WTC11 (cell line): ENCODE results near the gene CHRNB4. TPM values are rescaled to one million over a fixed set of nuclear protein-coding genes. Genes with fewer than 3 reads are reported as not detected.

ENCODE experiments used
- ATAC-seq: fragments of 200-7000 bp; cut with Tn5 transposase; 2 replicates; pipeline ENCODE4 v1.10.0; 2021; ENCODE audit warnings: mild to moderate bottlenecking, moderate library complexity
- CTCF ChIA-PET: fragments of 300-600 bp; sonication (Branson Sonifier 250); formaldehyde crosslinking; loops from one replicate; lab custom pipeline; 2021; ENCODE audit warnings: antibody characterized with exemption; lab: Charles Lee
- POLR2A ChIA-PET: fragments of 350-600 bp; sonication (Branson Sonifier 250); formaldehyde crosslinking; loops from one replicate; lab custom pipeline; 2021; ENCODE audit warnings: antibody characterized with exemption; lab: Charles Lee
- DNase-seq: peaks from one replicate; pipeline ENCODE4 v3.0.0; 2021; ENCODE audit warnings: low spot score
- H3K27ac Mint-ChIP-seq: 2 replicates; pipeline ENCODE4 v1.8.0; 2021; ENCODE audit warnings: mixed read lengths
- H3K27me3 Mint-ChIP-seq: 2 replicates; pipeline ENCODE4 v1.8.0; 2021; ENCODE audit warnings: low read depth, mild to moderate bottlenecking, moderate library complexity, mixed read lengths
- H3K36me3 Mint-ChIP-seq: 2 replicates; pipeline ENCODE4 v1.8.0; 2021; ENCODE audit warnings: mixed read lengths
- H3K4me1 Mint-ChIP-seq: 2 replicates; pipeline ENCODE4 v1.8.0; 2022; ENCODE audit warnings: mixed read lengths
- H3K4me3 Mint-ChIP-seq: 2 replicates; pipeline ENCODE4 v1.8.0; 2021; ENCODE audit warnings: mild to moderate bottlenecking, moderate library complexity, mixed read lengths
- H3K9me3 Mint-ChIP-seq: 2 replicates; pipeline ENCODE4 v1.8.0; 2021; ENCODE audit warnings: mixed read lengths
- CREM ChIP-seq: sonication (generic); formaldehyde crosslinking; IDR thresholded peaks from 2 replicates; pipeline ENCODE4 v1.8.1; 2022; ENCODE audit warnings: mild to moderate bottlenecking, missing genetic modification reagents, moderate library complexity
- ESRRA ChIP-seq: sonication (generic); formaldehyde crosslinking; IDR thresholded peaks from 2 replicates; pipeline ENCODE4 v1.8.1; 2022; ENCODE audit warnings: mild to moderate bottlenecking, missing genetic modification reagents, borderline replicate concordance
- ETV6 ChIP-seq: sonication (generic); formaldehyde crosslinking; IDR thresholded peaks from 2 replicates; pipeline ENCODE4 v1.8.1; 2022; ENCODE audit warnings: mild to moderate bottlenecking, missing genetic modification reagents
- GABPB1 ChIP-seq: sonication (generic); formaldehyde crosslinking; IDR thresholded peaks from 2 replicates; pipeline ENCODE4 v1.8.1; 2023; ENCODE audit warnings: mild to moderate bottlenecking, missing genetic modification reagents
- GTF2I ChIP-seq: fragments of 250-450 bp; sonication (Bioruptor Pico); conservative IDR thresholded peaks from 2 replicates; pipeline ENCODE4 v1.4.0; 2021; ENCODE audit warnings: mild to moderate bottlenecking
- JAZF1 ChIP-seq: fragments of 250-450 bp; sonication (Bioruptor Pico); IDR thresholded peaks from 2 replicates; pipeline ENCODE4 v1.9.0; 2021; ENCODE audit warnings: moderate library complexity, mild to moderate bottlenecking, inconsistent platforms
- MXD4 ChIP-seq: fragments of 250-450 bp; sonication (Bioruptor Pico); IDR thresholded peaks from 2 replicates; pipeline ENCODE4 v1.8.0; 2021; ENCODE audit warnings: mild to moderate bottlenecking, moderate library complexity, borderline replicate concordance
- MYBL2 ChIP-seq: sonication (generic); formaldehyde crosslinking; IDR thresholded peaks from 2 replicates; pipeline ENCODE4 v1.8.1; 2023; ENCODE audit warnings: mild to moderate bottlenecking, moderate library complexity, missing genetic modification reagents
- NFE2L1 ChIP-seq: sonication (generic); formaldehyde crosslinking; IDR thresholded peaks from 2 replicates; pipeline ENCODE4 v1.8.1; 2023; ENCODE audit warnings: missing genetic modification reagents
- OVOL2 ChIP-seq: fragments of 250-450 bp; sonication (Bioruptor Pico); IDR thresholded peaks from 2 replicates; pipeline ENCODE4 v1.9.0; 2021; ENCODE audit warnings: mild to moderate bottlenecking, borderline replicate concordance
- PRRX2 ChIP-seq: fragments of 250-450 bp; sonication (Bioruptor Pico); IDR thresholded peaks from 2 replicates; pipeline ENCODE4 v1.8.0; 2021; ENCODE audit warnings: mild to moderate bottlenecking
- TEAD1 ChIP-seq: sonication (generic); formaldehyde crosslinking; IDR thresholded peaks from 2 replicates; pipeline ENCODE4 v1.8.0; 2022; ENCODE audit warnings: mild to moderate bottlenecking, missing genetic modification reagents
- ZBTB21 ChIP-seq: sonication (generic); formaldehyde crosslinking; IDR thresholded peaks from 2 replicates; pipeline ENCODE4 v1.8.1; 2023; ENCODE audit warnings: mild to moderate bottlenecking, missing genetic modification reagents, borderline replicate concordance
- ZNF317 ChIP-seq: sonication (generic); formaldehyde crosslinking; IDR thresholded peaks from 2 replicates; pipeline ENCODE4 v1.8.1; 2023; ENCODE audit warnings: low read depth, mild to moderate bottlenecking, moderate library complexity, missing genetic modification reagents, borderline replicate concordance
- total RNA-seq: library from RNA; stranded (reverse); gene quantifications from 3 replicates; pipeline ENCODE4 v1.2.3, GENCODE V29; 2021
- TF ChIP-seq, protein P1 (sequence below): sonication (generic); formaldehyde crosslinking; IDR thresholded peaks from 2 replicates; pipeline ENCODE4 v1.8.1; 2023; ENCODE audit warnings: mild to moderate bottlenecking, missing genetic modification reagents, moderate library complexity
- TF ChIP-seq, protein P2 (sequence below): fragments of 250-450 bp; sonication (Bioruptor Pico); IDR thresholded peaks from 2 replicates; pipeline ENCODE4 v1.9.0; 2021; ENCODE audit warnings: mild to moderate bottlenecking
- TF ChIP-seq, protein P3 (sequence below): fragments of 250-450 bp; sonication (Bioruptor Pico); IDR thresholded peaks from 2 replicates; pipeline ENCODE4 v2.1.2; 2022; ENCODE audit warnings: mild to moderate bottlenecking, moderate library complexity
- TF ChIP-seq, protein P4 (sequence below): sonication (generic); formaldehyde crosslinking; IDR thresholded peaks from 2 replicates; pipeline ENCODE4 v1.8.1; 2023; ENCODE audit warnings: mild to moderate bottlenecking, missing genetic modification reagents
- TF ChIP-seq, protein P5 (sequence below): sonication (generic); formaldehyde crosslinking; IDR thresholded peaks from 2 replicates; pipeline ENCODE4 v1.8.1; 2023; ENCODE audit warnings: mild to moderate bottlenecking, missing genetic modification reagents, moderate library complexity
- TF ChIP-seq, protein P6 (sequence below): sonication (generic); formaldehyde crosslinking; IDR thresholded peaks from 2 replicates; pipeline ENCODE4 v1.8.1; 2022; ENCODE audit warnings: mild to moderate bottlenecking, moderate library complexity, missing genetic modification reagents

CHRNB4 gene
- total RNA-seq, 1 experiment from 2014 or later, result 10.1 TPM

DNA sequence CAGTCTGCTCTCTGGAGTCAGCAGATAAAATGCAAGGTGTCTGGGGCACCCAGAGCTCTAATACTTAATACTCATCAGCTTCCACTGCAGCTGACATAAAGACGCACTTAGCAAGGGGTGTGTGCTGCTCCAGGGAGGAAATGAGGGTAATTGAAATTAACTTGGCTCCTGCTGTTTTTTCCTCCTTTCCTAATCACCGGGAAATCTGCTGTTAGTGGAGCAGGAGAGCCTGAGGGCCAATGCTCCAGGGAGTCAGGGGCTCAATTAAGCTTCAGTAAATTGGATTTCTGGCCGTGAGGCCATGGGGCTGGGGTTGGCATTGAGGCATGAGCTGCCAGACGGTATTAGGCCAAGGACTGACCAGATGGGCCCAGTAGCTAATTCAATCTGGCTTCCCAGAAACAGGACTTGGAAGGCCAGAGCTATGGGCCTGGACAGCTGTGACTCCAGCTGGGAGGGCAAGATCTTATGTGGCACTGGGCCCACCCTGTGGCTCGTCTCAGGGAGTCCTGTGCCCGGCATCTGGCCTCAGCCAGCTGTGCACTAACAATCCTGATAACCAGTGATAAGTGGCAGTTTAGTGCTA, 30.7 kb upstream of the CHRNB4 start (continued):
- TF ChIP-seq, protein P1, sequence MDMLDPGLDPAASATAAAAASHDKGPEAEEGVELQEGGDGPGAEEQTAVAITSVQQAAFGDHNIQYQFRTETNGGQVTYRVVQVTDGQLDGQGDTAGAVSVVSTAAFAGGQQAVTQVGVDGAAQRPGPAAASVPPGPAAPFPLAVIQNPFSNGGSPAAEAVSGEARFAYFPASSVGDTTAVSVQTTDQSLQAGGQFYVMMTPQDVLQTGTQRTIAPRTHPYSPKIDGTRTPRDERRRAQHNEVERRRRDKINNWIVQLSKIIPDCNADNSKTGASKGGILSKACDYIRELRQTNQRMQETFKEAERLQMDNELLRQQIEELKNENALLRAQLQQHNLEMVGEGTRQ (CRISPR knock-in tag), result 0 out of 2 replicates have a peak, but pooled peaks have one; percentile 6
- no peak for TF ChIP-seq NFE2L1 (CRISPR knock-in tag)
- TF ChIP-seq, protein P2, sequence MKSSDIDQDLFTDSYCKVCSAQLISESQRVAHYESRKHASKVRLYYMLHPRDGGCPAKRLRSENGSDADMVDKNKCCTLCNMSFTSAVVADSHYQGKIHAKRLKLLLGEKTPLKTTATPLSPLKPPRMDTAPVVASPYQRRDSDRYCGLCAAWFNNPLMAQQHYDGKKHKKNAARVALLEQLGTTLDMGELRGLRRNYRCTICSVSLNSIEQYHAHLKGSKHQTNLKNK (CRISPR knock-in tag), result peak; percentile 97
- 0 out of 2 replicates have a peak, but pooled peaks have one; percentile 69 for TF ChIP-seq ZBTB21
- TF ChIP-seq, all 79 proteins: peak for 8

DNA sequence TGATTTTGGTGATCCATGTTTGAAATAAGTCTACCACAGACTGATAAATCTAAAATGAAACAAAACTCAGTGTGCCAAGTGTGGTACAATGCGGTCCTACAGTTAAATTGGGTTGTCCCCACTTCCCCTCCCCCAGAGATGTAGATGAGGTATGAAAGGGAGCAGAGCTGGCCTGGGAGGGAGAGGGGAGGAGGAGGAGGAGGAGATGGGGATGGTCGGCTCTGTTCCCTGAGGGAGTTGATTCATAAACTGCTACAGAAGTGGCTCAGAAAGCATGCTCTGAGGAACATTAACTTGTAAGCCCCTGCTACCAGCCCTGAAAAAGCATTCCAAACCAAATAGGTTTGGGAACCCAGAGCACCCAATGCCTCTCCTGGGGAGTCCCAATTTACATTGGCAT, 28.0 kb upstream of the CHRNB4 start:
- no peak overlapping the region for H3K4me3 Mint-ChIP-seq
- ChIA-PET CTCF (interaction anchor here (1.5 kb wide), 1 partner anchor 70 kb away, joined by 4 read pairs; no protein-coding TSS in a partner anchor), POLR2A (no interaction called here)
- no peak for DNase-seq
- peaks cover 54% of the 10 kb centered on the region for H3K4me1 Mint-ChIP-seq
- ATAC-seq, result no peak
- H3K9me3 Mint-ChIP-seq, result no peaks in the 10 kb centered on the region
- H3K27ac Mint-ChIP-seq, result no peak overlapping the region
- H3K27me3 Mint-ChIP-seq, result peaks cover 51% of the 10 kb centered on the region
- no peaks in the 10 kb centered on the region for H3K36me3 Mint-ChIP-seq
- TF ChIP-seq MYBL2 (no peak), MXD4 (CRISPR knock-in tag) (no peak), GTF2I (CRISPR knock-in tag) (no peak), PRRX2 (no peak), ESRRA (CRISPR knock-in tag) (no peak), OVOL2 (CRISPR knock-in tag) (no peak), GABPB1 (CRISPR knock-in tag) (no peak), ZNF317 (CRISPR knock-in tag) (no peak), TEAD1 (CRISPR knock-in tag) (no peak), JAZF1 (CRISPR knock-in tag) (no peak), ETV6 (CRISPR knock-in tag) (no peak), CREM (CRISPR knock-in tag) (no peak)
- TF ChIP-seq, protein P3, sequence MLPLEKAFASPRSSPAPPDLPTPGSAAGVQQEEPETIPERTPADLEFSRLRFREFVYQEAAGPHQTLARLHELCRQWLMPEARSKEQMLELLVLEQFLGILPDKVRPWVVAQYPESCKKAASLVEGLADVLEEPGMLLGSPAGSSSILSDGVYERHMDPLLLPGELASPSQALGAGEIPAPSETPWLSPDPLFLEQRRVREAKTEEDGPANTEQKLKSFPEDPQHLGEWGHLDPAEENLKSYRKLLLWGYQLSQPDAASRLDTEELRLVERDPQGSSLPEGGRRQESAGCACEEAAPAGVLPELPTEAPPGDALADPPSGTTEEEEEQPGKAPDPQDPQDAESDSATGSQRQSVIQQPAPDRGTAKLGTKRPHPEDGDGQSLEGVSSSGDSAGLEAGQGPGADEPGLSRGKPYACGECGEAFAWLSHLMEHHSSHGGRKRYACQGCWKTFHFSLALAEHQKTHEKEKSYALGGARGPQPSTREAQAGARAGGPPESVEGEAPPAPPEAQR, result no peak
- TF ChIP-seq, protein P2 (CRISPR knock-in tag), result no peak
- TF ChIP-seq, protein P4, sequence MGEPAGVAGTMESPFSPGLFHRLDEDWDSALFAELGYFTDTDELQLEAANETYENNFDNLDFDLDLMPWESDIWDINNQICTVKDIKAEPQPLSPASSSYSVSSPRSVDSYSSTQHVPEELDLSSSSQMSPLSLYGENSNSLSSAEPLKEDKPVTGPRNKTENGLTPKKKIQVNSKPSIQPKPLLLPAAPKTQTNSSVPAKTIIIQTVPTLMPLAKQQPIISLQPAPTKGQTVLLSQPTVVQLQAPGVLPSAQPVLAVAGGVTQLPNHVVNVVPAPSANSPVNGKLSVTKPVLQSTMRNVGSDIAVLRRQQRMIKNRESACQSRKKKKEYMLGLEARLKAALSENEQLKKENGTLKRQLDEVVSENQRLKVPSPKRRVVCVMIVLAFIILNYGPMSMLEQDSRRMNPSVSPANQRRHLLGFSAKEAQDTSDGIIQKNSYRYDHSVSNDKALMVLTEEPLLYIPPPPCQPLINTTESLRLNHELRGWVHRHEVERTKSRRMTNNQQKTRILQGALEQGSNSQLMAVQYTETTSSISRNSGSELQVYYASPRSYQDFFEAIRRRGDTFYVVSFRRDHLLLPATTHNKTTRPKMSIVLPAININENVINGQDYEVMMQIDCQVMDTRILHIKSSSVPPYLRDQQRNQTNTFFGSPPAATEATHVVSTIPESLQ (CRISPR knock-in tag), result no peak
- TF ChIP-seq, protein P5, sequence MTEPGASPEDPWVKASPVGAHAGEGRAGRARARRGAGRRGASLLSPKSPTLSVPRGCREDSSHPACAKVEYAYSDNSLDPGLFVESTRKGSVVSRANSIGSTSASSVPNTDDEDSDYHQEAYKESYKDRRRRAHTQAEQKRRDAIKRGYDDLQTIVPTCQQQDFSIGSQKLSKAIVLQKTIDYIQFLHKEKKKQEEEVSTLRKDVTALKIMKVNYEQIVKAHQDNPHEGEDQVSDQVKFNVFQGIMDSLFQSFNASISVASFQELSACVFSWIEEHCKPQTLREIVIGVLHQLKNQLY, result no peak
- TF ChIP-seq, protein P6, sequence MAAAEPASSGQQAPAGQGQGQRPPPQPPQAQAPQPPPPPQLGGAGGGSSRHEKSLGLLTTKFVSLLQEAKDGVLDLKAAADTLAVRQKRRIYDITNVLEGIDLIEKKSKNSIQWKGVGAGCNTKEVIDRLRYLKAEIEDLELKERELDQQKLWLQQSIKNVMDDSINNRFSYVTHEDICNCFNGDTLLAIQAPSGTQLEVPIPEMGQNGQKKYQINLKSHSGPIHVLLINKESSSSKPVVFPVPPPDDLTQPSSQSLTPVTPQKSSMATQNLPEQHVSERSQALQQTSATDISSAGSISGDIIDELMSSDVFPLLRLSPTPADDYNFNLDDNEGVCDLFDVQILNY (CRISPR knock-in tag), result no peak
